CD4-positive, alpha-beta T cell treated with Interleukin-4 for 4 hours (primary cell): ENCODE data around the gene TREML1.

Experiments used
- DNase-seq: peaks from one replicate; pipeline ENCODE4 v3.0.0-alpha.2; 2020

The TREML1 gene

GRCh38 chr6:41177287-41177686 is 23.1 kb upstream of the TREML1 start:
- DNase-seq, result no peak

- DNase-seq, result no peak
These were observed 22.0 kb upstream of the TREML1 start for GRCh38 chr6:41176189-41176588.

- DNase-seq, result no peak
These were observed 20.9 kb upstream of the TREML1 start for GRCh38 chr6:41175084-41175483.

- DNase-seq, result no peak
These were observed 20.5 kb upstream of the TREML1 start for GRCh38 chr6:41174610-41175009.

- DNase-seq, result no peak
These were observed 17.8 kb upstream of the TREML1 start for GRCh38 chr6:41171908-41172307.

GRCh38 chr6:41170547-41171160 is 16.5 kb upstream of the TREML1 start:
- no peak for DNase-seq

GRCh38 chr6:41167173-41167963 is 13.2 kb upstream of the TREML1 start:
- DNase-seq, result no peak

GRCh38 chr6:41164551-41165120 is 10.5 kb upstream of the TREML1 start:
- no peak for DNase-seq

GRCh38 chr6:41163419-41163717 is 9.2 kb upstream of the TREML1 start:
- no peak for DNase-seq

GRCh38 chr6:41162687-41163418 is 8.7 kb upstream of the TREML1 start, which contains the start of gene TREM2:
TREM2 (minus strand) TSS chr6:41163116; CDS start chr6:41163082, 34 bp downstream.
- no peak for DNase-seq

GRCh38 chr6:41161851-41162552 is 7.9 kb upstream of the TREML1 start:
- DNase-seq, result no peak

GRCh38 chr6:41161380-41161779 is 7.2 kb upstream of the TREML1 start:
- no peak for DNase-seq

- no peak for DNase-seq
These were observed 6.8 kb upstream of the TREML1 start for GRCh38 chr6:41160933-41161332.

- DNase-seq, result no peak
These were observed 5.4 kb upstream of the TREML1 start for GRCh38 chr6:41159415-41160082.

- no peak for DNase-seq
These were observed 3.2 kb upstream of the TREML1 start for GRCh38 chr6:41157323-41157722.

GRCh38 chr6:41156771-41157170 is 2.6 kb upstream of the TREML1 start:
- DNase-seq, result no peak

- no peak for DNase-seq
These were observed 1.9 kb upstream of the TREML1 start for GRCh38 chr6:41156001-41156400.

GRCh38 chr6:41155132-41155805 is 1.1 kb upstream of the TREML1 start:
- no peak for DNase-seq

- no peak for DNase-seq
These were observed 696 bp downstream of the TREML1 start for GRCh38 chr6:41153451-41153850.

- no peak for DNase-seq
These were observed 3.5 kb downstream of the TREML1 start for GRCh38 chr6:41150671-41151070.

- no peak for DNase-seq
These were observed 6.2 kb downstream of the TREML1 start for GRCh38 chr6:41147917-41148316.

GRCh38 chr6:41136911-41137310 is 17.2 kb downstream of the TREML1 start:
- no peak for DNase-seq
